Adipocyte (in vitro differentiated cells): ENCODE data around the gene INCENP.
A peak's percentile ranks its signal among the peaks of the same experiment; 100 is the strongest.

Experiments used
- DNase-seq: peaks from one replicate; pipeline ENCODE4 v3.0.0-alpha.2; 2015; ENCODE audit warnings: low read depth
- H3K27me3 ChIP-seq: replicated peaks from 2 replicates; pipeline ENCODE4 v1.7.0; 2013; ENCODE audit warnings: mild to moderate bottlenecking, low read length, moderate library complexity; ENCODE audit not compliant: control insufficient read depth, insufficient read depth
- H3K36me3 ChIP-seq: 2 replicates; pipeline ENCODE4 v1.7.0; 2013; ENCODE audit warnings: low read length, mild to moderate bottlenecking, moderate library complexity; ENCODE audit not compliant: control insufficient read depth, insufficient read depth, severe bottlenecking
- H3K4me1 ChIP-seq: 2 replicates; pipeline ENCODE4 v1.7.0; 2013; ENCODE audit warnings: mild to moderate bottlenecking, low read length, moderate library complexity; ENCODE audit not compliant: control insufficient read depth, insufficient read depth
- H3K4me3 ChIP-seq: 2 replicates; pipeline ENCODE4 v1.7.0; 2013; ENCODE audit warnings: mild to moderate bottlenecking, low read length, moderate library complexity
- H3K9ac ChIP-seq: 2 replicates; pipeline ENCODE4 v1.7.0; 2013; ENCODE audit warnings: mild to moderate bottlenecking, low read length, moderate library complexity
- H3K9me3 ChIP-seq: 2 replicates; pipeline ENCODE4 v1.7.0; 2013; ENCODE audit warnings: mild to moderate bottlenecking, low read length, moderate library complexity; ENCODE audit not compliant: control insufficient read depth

INCENP gene

DNA sequence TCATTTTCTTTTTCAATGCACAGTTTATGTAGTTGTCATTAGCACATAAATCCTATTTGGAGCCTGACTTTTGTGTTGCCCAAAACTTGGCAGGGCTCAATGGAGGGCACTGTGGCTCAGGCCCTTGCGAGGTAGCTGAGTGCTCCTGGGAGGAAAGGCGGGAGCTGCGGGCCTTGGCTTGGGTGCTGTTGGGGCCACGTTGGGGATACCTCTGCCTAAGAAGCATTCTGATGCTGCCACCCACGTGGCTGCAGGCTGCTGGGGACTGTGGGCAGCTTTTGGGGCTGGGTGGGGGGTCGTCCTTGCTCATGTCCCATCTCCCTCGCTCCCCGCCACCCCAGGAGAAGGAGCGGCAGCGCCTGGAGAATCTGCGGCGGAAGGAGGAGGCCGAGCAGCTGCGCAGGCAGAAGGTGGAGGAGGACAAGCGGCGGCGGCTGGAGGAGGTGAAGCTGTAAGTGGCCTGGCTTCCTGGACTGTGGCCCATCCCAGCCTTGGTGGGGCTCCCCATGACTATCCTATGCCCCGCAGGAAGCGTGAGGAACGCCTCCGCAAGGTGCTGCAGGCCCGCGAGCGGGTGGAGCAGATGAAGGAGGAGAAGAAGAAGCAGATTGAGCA lies 20.9 kb downstream of the INCENP start:
- DNase-seq = no peak
- Histone ChIP-seq H3K36me3 (peaks cover 50% of the 10 kb centered on the region), H3K9me3 (no peaks in the 10 kb centered on the region), H3K4me3 (no peak overlapping the region), H3K27me3 (no peaks in the 10 kb centered on the region), H3K4me1 (no peaks in the 10 kb centered on the region), H3K9ac (no peak overlapping the region)

GRCh38 chr11:62145261-62145871 lies 21.6 kb downstream of the INCENP start:
- Histone ChIP-seq H3K36me3 (peaks cover 50% of the 10 kb centered on the region), H3K9me3 (no peaks in the 10 kb centered on the region), H3K9ac (no peak overlapping the region), H3K4me1 (no peaks in the 10 kb centered on the region), H3K27me3 (no peaks in the 10 kb centered on the region), H3K4me3 (no peak overlapping the region)
- DNase-seq = no peak

DNA sequence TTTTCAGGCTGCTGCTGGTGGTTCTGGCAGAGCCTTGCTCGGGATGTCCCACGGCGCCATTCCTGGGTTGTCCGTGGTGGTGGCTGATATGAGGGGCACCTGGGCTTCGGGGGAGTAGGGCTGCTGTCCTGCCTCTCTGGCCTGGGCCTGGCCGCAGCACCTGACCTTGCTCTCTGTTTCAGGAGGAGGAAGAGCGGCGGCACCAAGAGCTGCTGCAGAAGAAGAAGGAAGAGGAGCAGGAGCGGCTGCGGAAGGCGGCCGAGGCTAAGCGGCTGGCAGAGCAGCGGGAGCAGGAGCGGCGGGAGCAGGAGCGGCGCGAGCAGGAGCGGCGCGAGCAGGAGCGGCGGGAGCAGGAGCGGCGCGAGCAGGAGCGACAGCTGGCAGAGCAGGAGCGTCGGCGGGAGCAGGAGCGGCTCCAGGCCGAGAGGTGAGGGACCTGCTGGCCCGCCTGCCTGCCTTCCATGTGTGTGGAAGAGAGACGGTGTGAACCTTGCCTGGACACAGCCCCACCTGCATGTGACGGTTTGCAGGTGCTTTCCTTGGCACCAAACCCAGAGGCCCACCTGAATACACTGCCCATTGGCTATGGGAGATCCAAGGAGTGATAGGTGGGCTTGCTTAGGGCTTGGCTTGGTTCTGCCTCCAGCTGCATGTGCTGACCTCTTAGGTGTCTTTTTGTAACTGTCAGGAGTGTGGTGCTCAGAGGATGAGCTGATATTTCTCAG lies 22.8 kb downstream of the INCENP start:
- peaks cover 45% of the 10 kb centered on the region for H3K36me3 ChIP-seq
- DNase-seq = no peak
- H3K27me3 ChIP-seq = no peaks in the 10 kb centered on the region
- H3K4me3 ChIP-seq = no peak overlapping the region
- no peak overlapping the region for H3K9ac ChIP-seq
- no peaks in the 10 kb centered on the region for H3K9me3 ChIP-seq
- no peaks in the 10 kb centered on the region for H3K4me1 ChIP-seq

DNA sequence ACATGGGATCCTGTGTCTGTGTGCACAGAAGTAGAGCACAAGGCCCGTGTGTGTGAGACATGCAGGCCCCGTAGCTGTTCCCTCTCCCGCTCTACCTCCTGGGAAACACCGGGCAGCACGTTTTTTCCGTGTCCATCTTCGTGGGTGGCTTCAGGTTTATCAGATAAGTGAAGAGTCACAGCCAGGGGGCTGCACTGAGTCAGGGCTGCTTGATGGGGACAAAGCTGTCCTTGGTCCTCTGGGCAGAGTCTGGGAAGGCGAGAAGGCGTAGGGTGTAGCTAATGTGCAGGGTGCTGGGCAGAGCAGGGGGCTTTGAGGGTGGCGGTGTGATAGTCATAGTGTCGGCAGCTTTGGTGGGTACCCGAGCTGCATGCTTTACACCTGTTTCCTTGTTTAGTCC lies 23.7 kb downstream of the INCENP start:
- H3K9ac ChIP-seq = no peak overlapping the region
- peaks cover 47% of the 10 kb centered on the region for H3K36me3 ChIP-seq
- H3K4me3 ChIP-seq = no peak overlapping the region
- H3K9me3 ChIP-seq = no peaks in the 10 kb centered on the region
- no peaks in the 10 kb centered on the region for H3K27me3 ChIP-seq
- no peaks in the 10 kb centered on the region for H3K4me1 ChIP-seq
- no peak for DNase-seq

DNA sequence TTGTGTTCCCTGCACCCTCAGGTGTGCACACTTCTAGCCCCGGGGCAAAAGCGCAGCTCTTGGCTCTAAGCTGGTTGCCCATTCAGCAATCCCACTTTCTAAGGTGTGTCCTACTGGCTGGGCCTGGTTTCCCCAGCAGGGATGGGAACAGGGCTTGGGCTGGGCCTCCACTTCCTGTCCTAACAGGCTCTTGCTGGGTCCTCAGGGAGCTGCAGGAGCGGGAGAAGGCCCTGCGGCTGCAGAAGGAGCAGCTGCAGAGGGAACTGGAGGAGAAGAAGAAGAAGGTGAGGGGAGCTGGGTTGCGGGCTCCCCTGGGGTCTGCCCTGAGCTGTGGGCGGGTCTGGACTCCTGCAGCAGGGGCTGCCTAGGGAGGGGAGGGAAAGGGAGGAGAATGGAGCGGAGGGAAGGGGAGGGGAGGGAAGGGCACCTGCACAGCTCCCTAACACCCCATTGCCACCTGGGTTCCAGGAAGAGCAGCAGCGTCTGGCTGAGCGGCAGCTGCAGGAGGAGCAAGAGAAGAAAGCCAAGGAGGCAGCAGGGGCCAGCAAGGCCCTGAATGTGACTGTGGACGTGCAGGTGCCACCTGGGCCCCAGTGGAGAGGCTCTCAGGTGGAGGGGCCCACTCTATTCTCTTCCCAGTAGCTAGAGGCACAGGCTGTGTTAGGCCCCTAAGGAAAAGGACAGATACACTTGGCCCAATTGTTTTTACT lies 24.6 kb downstream of the INCENP start:
- peaks cover 50% of the 10 kb centered on the region for H3K36me3 ChIP-seq
- no peaks in the 10 kb centered on the region for H3K4me1 ChIP-seq
- H3K9me3 ChIP-seq = no peaks in the 10 kb centered on the region
- no peak for DNase-seq
- no peaks in the 10 kb centered on the region for H3K27me3 ChIP-seq
- no peak overlapping the region for H3K9ac ChIP-seq
- no peak overlapping the region for H3K4me3 ChIP-seq

- Histone ChIP-seq H3K9me3 (no peaks in the 10 kb centered on the region), H3K27me3 (no peaks in the 10 kb centered on the region), H3K36me3 (peaks cover 45% of the 10 kb centered on the region), H3K9ac (no peak overlapping the region), H3K4me3 (no peak overlapping the region), H3K4me1 (no peaks in the 10 kb centered on the region)
- no peak for DNase-seq
Observed at GRCh38 chr11:62149986-62150886, 26.4 kb downstream of the INCENP start.

DNA sequence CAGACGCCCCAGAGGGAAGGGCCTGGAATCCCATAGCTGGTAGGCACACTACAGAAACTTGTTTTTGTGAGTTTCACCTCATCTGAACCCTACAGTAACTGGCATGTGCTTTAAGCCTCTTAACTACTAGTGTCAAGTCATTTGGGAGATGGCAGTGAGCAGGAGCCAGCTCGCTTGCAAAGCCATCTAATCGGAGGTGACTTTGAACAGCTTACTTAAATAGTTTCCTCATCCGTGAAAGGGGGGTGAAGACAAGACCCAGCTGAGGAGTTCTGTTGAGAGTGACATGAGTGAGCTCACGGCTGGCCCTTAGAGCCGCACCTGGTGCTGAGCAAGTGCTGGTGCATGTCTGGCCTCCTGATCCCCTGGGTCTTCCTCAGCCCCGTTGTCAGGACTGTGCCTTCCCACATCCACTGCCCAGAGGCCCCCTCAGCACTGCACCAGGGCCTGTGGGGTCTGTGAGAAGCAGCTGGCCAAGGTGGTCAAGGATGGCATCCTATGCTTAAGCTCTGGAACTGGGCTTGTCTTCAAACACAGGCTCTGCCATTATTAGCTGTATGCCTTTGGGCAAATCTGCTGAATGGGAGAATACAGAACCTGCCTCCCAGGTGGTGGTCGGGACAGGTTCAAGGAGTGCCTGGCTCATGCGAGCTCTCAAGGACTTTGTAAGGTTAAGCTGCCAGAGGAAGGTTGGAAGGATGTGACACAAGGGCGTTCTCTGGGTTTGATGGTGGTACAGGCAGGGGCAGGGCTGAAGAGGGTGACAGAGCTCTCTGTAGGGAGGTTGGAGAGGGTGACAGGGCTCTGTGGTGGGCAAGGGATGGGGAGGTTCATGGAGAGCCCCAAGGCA lies 27.3 kb downstream of the INCENP start:
- H3K27me3 ChIP-seq = no peaks in the 10 kb centered on the region
- DNase-seq = no peak
- no peak overlapping the region for H3K4me3 ChIP-seq
- H3K36me3 ChIP-seq = peaks cover 37% of the 10 kb centered on the region
- H3K9me3 ChIP-seq = no peaks in the 10 kb centered on the region
- H3K9ac ChIP-seq = no peak overlapping the region
- no peaks in the 10 kb centered on the region for H3K4me1 ChIP-seq

DNA sequence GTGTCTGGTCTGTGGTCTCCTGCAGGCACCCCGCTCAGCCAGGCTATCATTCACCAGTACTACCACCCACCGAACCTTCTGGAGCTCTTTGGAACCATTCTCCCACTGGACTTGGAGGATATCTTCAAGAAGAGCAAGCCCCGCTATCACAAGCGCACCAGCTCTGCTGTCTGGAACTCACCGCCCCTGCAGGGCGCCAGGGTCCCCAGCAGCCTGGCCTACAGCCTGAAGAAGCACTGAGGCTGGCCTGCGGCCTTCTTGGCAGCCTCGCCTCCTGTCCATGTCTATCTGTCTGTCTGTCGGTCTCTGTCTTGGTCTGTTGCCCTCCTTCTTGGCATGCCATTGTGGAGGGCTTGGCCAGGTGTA lies 27.9 kb downstream of the INCENP start:
- Histone ChIP-seq H3K9me3 (no peaks in the 10 kb centered on the region), H3K36me3 (peaks cover 35% of the 10 kb centered on the region), H3K4me1 (no peaks in the 10 kb centered on the region), H3K27me3 (no peaks in the 10 kb centered on the region), H3K9ac (no peak overlapping the region), H3K4me3 (no peak overlapping the region)
- no peak for DNase-seq

DNA sequence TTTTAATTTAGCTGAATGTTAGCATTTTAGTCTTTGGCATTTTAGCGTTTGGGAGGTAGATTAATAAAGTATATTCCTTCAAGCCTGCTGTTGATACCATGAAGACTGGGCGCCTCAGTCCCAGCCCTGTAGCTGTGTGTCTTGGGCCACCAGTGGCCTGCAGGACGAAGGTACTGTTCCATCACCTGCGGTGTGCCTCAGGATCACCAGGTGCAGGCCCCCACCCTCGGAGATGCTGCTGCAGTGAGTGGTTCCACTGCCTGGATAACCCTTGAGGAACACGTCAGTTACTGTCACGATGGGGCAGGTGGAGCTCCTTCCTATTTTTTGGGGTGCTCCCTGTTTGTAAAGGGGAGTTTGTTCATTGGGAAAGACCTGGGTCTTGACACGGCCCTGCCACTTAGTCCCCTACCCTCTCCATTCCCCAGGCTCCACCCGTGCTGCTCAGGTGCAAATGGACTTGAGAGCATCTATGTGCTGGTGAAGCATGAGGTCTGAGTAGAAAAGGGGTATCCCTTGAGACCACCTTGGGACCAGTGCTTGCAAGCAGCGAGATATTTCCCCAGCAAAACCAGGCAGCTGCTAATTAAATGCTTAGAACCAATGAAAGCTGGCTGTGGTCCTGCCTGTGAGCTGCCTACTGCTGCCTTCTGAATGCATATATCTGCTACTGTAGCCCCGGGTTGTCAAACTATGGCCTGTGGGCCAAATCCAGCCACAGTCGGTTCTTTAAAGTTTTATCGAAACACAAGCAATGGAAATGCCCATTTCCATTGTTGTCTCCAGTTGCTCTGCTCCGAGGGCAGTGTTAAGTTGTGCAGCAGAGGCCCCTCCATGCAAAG lies 28.7 kb downstream of the INCENP start:
- Histone ChIP-seq H3K4me1 (no peaks in the 10 kb centered on the region), H3K27me3 (no peaks in the 10 kb centered on the region), H3K36me3 (peaks cover 28% of the 10 kb centered on the region), H3K9me3 (no peaks in the 10 kb centered on the region), H3K9ac (no peak overlapping the region), H3K4me3 (no peak overlapping the region)
- DNase-seq = no peak

GRCh38 chr11:62153087-62153395 lies 29.2 kb downstream of the INCENP start:
- Histone ChIP-seq H3K4me3 (no peak overlapping the region), H3K9me3 (no peaks in the 10 kb centered on the region), H3K36me3 (peaks cover 23% of the 10 kb centered on the region), H3K27me3 (no peaks in the 10 kb centered on the region), H3K9ac (no peak overlapping the region), H3K4me1 (no peaks in the 10 kb centered on the region)
- DNase-seq = peak; percentile 11
